ENCODE measurements around the gene PIM1. TPM values are rescaled to one million over a fixed set of nuclear protein-coding genes. Genes with fewer than 3 reads are reported as not detected.

The PIM1 gene
- total and polyA plus RNA-seq, 9 of the 15 experiments (the other 6 are each of a cell fraction or from before 2014, with no cell fraction given), result 19.0 to 789 (median 212) TPM

DNA sequence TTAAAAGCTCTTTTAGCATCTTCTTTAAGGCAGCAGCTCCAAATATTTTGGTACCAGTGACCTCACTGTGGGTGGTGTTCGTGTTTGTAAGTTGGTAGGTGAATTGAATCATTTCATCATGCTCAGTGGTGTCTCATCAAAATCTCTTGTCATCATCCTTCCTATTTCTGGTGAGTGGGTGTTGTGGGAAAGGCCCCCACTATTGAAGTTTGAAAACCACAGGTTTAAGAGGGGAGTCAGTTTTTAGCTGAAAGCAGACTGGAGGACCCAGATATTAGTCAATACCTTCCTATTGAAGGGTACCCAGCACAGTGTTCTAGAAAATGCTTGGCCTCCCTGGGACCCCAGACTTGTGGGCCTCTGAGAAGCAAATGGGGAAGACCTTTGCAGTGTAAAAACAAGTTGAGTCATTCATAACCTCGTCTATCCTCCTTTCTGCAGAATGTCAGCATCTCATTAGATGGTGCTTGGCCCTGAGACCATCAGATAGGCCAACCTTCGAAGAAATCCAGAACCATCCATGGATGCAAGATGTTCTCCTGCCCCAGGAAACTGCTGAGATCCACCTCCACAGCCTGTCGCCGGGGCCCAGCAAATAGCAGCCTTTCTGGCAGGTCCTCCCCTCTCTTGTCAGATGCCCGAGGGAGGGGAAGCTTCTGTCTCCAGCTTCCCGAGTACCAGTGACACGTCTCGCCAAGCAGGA, 3.7 kb downstream of the PIM1 start (continued):
- TF ChIP-seq, protein P1, sequence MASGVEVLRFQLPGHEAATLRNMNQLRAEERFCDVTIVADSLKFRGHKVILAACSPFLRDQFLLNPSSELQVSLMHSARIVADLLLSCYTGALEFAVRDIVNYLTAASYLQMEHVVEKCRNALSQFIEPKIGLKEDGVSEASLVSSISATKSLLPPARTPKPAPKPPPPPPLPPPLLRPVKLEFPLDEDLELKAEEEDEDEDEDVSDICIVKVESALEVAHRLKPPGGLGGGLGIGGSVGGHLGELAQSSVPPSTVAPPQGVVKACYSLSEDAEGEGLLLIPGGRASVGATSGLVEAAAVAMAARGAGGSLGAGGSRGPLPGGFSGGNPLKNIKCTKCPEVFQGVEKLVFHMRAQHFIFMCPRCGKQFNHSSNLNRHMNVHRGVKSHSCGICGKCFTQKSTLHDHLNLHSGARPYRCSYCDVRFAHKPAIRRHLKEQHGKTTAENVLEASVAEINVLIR (CRISPR knock-in tag; IDR thresholded peaks at IDR 0.05), result no peak
- TF ChIP-seq ZNF224 (CRISPR knock-in tag; IDR thresholded peaks at IDR 0.05) (no peak), MBD2 (IDR thresholded peaks at IDR 0.05; ENCODE audit: borderline replicate concordance, low read depth) (no peak; the same call in 1 of the 2 replicates), MTA2 (IDR thresholded peaks at IDR 0.05; ENCODE audit: low read depth) (no peak), RUNX1 (IDR thresholded peaks at IDR 0.05; ENCODE audit: low read depth) (no peak), NFATC3 (IDR thresholded peaks at IDR 0.05) (0 out of 2 replicates have a peak, but pooled peaks have one; percentile 32), EGR1 (conservative IDR thresholded peaks at IDR 0.05) (peak; percentile 77), ZNF41 (CRISPR knock-in tag; conservative IDR thresholded peaks at IDR 0.05) (no peak), PHB2 (IDR thresholded peaks at IDR 0.05; ENCODE audit: low read depth) (no peak), RAD21 (CRISPR knock-in tag; conservative IDR thresholded peaks at IDR 0.05 in 1 of 2, IDR thresholded peaks at IDR 0.05 in 1 of 2) (peak in 1 of 2 experiments; percentile 1; a peak in 3 of 4 replicates), PHF21A (IDR thresholded peaks at IDR 0.05; ENCODE audit: borderline replicate concordance, low read depth) (no peak), NFYB (IDR thresholded peaks at IDR 0.05; ENCODE audit: extremely low read depth, insufficient read length) (no peak), POLR2AphosphoS5 (IDR thresholded peaks at IDR 0.05; ENCODE audit: control insufficient read depth, insufficient read depth, low read depth, low read length) (peak; percentile 19; the same call in 1 of the 2 replicates), NFXL1 (CRISPR knock-in tag; IDR thresholded peaks at IDR 0.05) (no peak)
- TF ChIP-seq, protein P2, sequence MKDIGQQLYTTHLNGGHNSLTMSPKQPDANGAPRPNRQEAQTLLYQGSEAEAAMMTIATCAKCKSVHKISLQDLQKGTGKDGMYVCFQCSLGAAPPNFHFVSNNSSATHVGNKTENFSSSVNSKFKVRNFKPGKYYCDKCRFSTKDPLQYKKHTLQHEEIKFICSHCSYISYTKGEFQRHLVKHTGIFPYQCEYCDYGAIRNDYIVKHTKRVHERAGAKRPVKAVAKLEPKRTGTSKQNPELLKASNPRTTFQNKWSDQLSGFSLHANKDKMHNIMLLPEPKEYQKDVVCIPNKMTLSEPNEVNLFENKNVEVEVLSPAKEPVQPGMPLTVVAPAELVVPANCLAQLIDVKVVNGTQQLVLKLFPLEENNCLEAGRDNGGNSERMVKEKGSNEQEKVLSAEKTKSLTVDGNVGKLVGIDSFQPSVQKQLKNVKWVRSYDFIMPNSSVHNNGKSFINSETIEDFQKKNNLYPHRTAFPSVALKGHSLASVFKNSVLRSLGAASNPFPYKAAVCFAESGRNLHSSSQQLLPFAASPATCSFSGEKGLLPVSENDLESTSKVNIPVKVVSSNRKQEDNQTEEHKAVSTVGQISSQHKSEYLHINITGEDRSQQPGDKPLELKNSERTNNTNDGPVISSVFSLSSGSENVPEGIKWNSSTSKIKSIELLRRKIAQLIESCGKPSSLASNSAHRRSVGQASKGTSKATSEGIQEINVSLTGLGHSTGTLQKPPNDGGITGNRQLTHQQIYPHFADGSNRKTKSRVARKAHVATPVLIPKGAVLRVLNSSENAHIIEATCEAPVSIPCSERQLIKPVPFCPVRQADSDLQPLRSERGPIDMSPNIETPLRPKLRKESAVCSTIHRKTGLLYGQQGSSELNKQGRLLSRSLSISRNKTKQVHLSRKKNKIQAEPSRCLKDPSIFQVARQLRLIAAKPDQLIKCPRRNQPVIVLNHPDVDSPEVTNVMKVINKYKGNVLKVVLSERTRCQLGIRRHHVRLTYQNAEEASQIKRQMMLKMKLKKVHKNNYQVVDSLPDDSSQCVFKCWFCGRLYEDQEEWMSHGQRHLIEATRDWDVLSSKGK (CRISPR knock-in tag; IDR thresholded peaks at IDR 0.05), result peak; percentile 74; the same call in 1 of the 2 replicates
- TF ChIP-seq, protein P3, sequence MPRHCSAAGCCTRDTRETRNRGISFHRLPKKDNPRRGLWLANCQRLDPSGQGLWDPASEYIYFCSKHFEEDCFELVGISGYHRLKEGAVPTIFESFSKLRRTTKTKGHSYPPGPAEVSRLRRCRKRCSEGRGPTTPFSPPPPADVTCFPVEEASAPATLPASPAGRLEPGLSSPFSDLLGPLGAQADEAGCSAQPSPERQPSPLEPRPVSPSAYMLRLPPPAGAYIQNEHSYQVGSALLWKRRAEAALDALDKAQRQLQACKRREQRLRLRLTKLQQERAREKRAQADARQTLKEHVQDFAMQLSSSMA (CRISPR knock-in tag; IDR thresholded peaks at IDR 0.05), result peak; percentile 88
- TF ChIP-seq, protein P4, sequence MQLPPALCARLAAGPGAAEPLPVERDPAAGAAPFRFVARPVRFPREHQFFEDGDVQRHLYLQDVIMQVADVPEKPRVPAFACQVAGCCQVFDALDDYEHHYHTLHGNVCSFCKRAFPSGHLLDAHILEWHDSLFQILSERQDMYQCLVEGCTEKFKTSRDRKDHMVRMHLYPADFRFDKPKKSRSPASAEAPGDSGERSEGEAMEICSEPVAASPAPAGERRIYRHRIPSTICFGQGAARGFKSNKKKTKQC (CRISPR knock-in tag; IDR thresholded peaks at IDR 0.05), result no peak
